H1 (cell line): Measurements from ENCODE around the gene CDKN2B-AS1. TPM values are rescaled to one million over a fixed set of nuclear protein-coding genes. Genes with fewer than 3 reads are reported as not detected.

Experiments
- CTCF ChIA-PET: fragments of 300-600 bp; sonication (Branson Sonifier 250); formaldehyde crosslinking; loops from one replicate; lab custom pipeline; 2021; ENCODE audit not compliant: partially characterized antibody; lab: Charles Lee
- POLR2A ChIA-PET: fragments of 300-600 bp; sonication (Branson Sonifier 250); formaldehyde crosslinking; loops from one replicate; lab custom pipeline; 2021; ENCODE audit warnings: inconsistent platforms; ENCODE audit not compliant: partially characterized antibody; lab: Charles Lee
- DNase-seq, 2 experiments: peaks; one replicate each; pipeline versions ENCODE4 v3.0.0 to v3.0.0-alpha.2; 2010 to 2022; ENCODE audit warnings: low spot score in 2 of 2, low read depth in 1 of 2, mixed read lengths in 1 of 2
- FAIRE-seq: peaks from 2 replicates; lab custom pipeline; 2011; peaks lifted over from hg19 to GRCh38; lab: Jason Lieb, UNC
- H2AFZ ChIP-seq: 2 replicates; pipeline ENCODE4 v1.8.1; 2012; ENCODE audit warnings: low read length, inconsistent platforms
- H2AK5ac ChIP-seq: 2 replicates; pipeline ENCODE4 v1.6.1; 2013; ENCODE audit warnings: low read depth, low read length
- H2BK120ac ChIP-seq: replicated peaks from 2 replicates; pipeline ENCODE3; 2013; ENCODE audit warnings: low read depth, low read length, inconsistent platforms
- H2BK12ac ChIP-seq: 2 replicates; pipeline ENCODE4 v1.6.1; 2013; ENCODE audit warnings: low read depth, low read length
- H2BK15ac ChIP-seq: 2 replicates; pipeline ENCODE4 v1.6.1; 2013; ENCODE audit warnings: low read length
- H2BK20ac ChIP-seq: 2 replicates; pipeline ENCODE4 v1.6.1; 2013; ENCODE audit warnings: low read length
- H2BK5ac ChIP-seq: 2 replicates; pipeline ENCODE4 v1.6.1; 2013; ENCODE audit warnings: low read depth, low read length
- H3K14ac ChIP-seq: 2 replicates; pipeline ENCODE4 v1.6.1; 2013; ENCODE audit warnings: inconsistent platforms; ENCODE audit not compliant: insufficient read length
- H3K18ac ChIP-seq: 2 replicates; pipeline ENCODE4 v1.6.1; 2013; ENCODE audit warnings: low read length; ENCODE audit errors: extremely low read depth
- H3K23ac ChIP-seq: 2 replicates; pipeline ENCODE4 v1.6.1; 2013; ENCODE audit warnings: inconsistent platforms; ENCODE audit not compliant: insufficient read length
- H3K23me2 ChIP-seq: 2 replicates; pipeline ENCODE4 v1.6.1; 2013; ENCODE audit warnings: low read depth, low read length
- H3K27ac ChIP-seq: 2 replicates; pipeline ENCODE4 v1.6.1; 2011; ENCODE audit warnings: low read depth, low read length, inconsistent platforms
- H3K27me3 ChIP-seq, 4 experiments: replicated peaks in 1 of 4; 1 replicate in 1 of 4; 2 replicates in 3 of 4; pipeline versions ENCODE4 v1.6.1 to v1.8.1; 2011 to 2013; ENCODE audit warnings: low read length in 3 of 4, mild to moderate bottlenecking in 3 of 4, inconsistent platforms in 2 of 4, mixed read lengths in 2 of 4, moderate library complexity in 1 of 4; ENCODE audit not compliant: control insufficient read depth in 3 of 4, insufficient read depth in 3 of 4; ENCODE audit errors: extremely low read depth in 1 of 4
- H3K36me3 ChIP-seq, 4 experiments: 2 replicates each; pipeline versions ENCODE4 v1.6.1 to v1.8.1; 2011 to 2013; ENCODE audit warnings: mild to moderate bottlenecking in 4 of 4, low read length in 3 of 4, moderate library complexity in 2 of 4, control low read depth in 1 of 4, inconsistent platforms in 1 of 4; ENCODE audit not compliant: insufficient read depth in 4 of 4, control insufficient read depth in 2 of 4
- H3K4ac ChIP-seq: replicated peaks from 2 replicates; pipeline ENCODE3; 2013; ENCODE audit warnings: low read length, low read depth, mixed read lengths, inconsistent platforms; ENCODE audit not compliant: insufficient read length
- H3K4me1 ChIP-seq, 4 experiments: replicated peaks in 1 of 4; 1 replicate in 1 of 4; 2 replicates in 3 of 4; pipeline versions ENCODE4 v1.6.1 to v1.8.1; 2011 to 2013; ENCODE audit warnings: low read length in 3 of 4, inconsistent platforms in 2 of 4, mixed read lengths in 1 of 4; ENCODE audit not compliant: insufficient read depth in 4 of 4, control insufficient read depth in 3 of 4
- H3K4me2 ChIP-seq, 2 experiments: 2 replicates each; pipeline versions ENCODE4 v1.6.1 to v1.8.1; 2011 to 2013; ENCODE audit warnings: low read depth in 2 of 2, low read length in 2 of 2, control low read depth in 1 of 2, inconsistent platforms in 1 of 2, mild to moderate bottlenecking in 1 of 2; ENCODE audit not compliant: insufficient read depth in 1 of 2
- H3K4me3 ChIP-seq, 4 experiments: fragments of 200-600, 300-600 bp in 1 of 4; sonication (generic), shearing (Covaris generic), sonication (Bioruptor Twin) in 1 of 4; 2 replicates each; pipeline versions ENCODE4 v1.5.1 to v1.8.1; 2011 to 2016; ENCODE audit warnings: low read length in 4 of 4, low read depth in 3 of 4, control low read depth in 2 of 4, inconsistent platforms in 2 of 4, mild to moderate bottlenecking in 2 of 4, mixed read lengths in 1 of 4, moderate library complexity in 1 of 4; ENCODE audit not compliant: insufficient read depth in 2 of 4; ENCODE audit errors: extremely low read depth in 1 of 4
- H3K56ac ChIP-seq: replicated peaks from 2 replicates; pipeline ENCODE3; 2013; ENCODE audit warnings: low read depth, mild to moderate bottlenecking, mixed read lengths, low read length, inconsistent platforms; ENCODE audit not compliant: insufficient read length
- H3K79me1 ChIP-seq: 2 replicates; pipeline ENCODE4 v1.6.1; 2013; ENCODE audit warnings: low read depth, low read length, control low read depth
- H3K79me2 ChIP-seq, 2 experiments: 2 replicates each; pipeline versions ENCODE4 v1.6.1 to v1.8.1; 2012 to 2013; ENCODE audit warnings: low read length in 2 of 2, mild to moderate bottlenecking in 2 of 2, inconsistent platforms in 1 of 2; ENCODE audit not compliant: insufficient read depth in 2 of 2, control insufficient read depth in 1 of 2
- H3K9ac ChIP-seq, 4 experiments: replicated peaks in 1 of 4; 1 replicate in 1 of 4; 2 replicates in 3 of 4; pipeline versions ENCODE4 v1.6.1 to v1.8.1; 2011 to 2013; ENCODE audit warnings: low read depth in 3 of 4, low read length in 3 of 4, control low read depth in 2 of 4, mild to moderate bottlenecking in 2 of 4, moderate library complexity in 2 of 4, inconsistent platforms in 1 of 4; ENCODE audit errors: extremely low read depth in 1 of 4
- H3K9me3 ChIP-seq, 2 experiments: 2 replicates each; pipeline versions ENCODE4 v1.6.1 to v1.8.1; 2012 to 2013; ENCODE audit warnings: mild to moderate bottlenecking in 2 of 2, moderate library complexity in 2 of 2, control low read depth in 1 of 2, inconsistent platforms in 1 of 2, low read depth in 1 of 2, low read length in 1 of 2, mixed read lengths in 1 of 2; ENCODE audit not compliant: insufficient read depth in 2 of 2
- H4K20me1 ChIP-seq, 2 experiments: replicated peaks in 1 of 2; 2 replicates each; pipeline versions ENCODE3 to v1.8.1; 2011 to 2013; ENCODE audit warnings: inconsistent platforms in 2 of 2, low read length in 2 of 2, mild to moderate bottlenecking in 1 of 2; ENCODE audit not compliant: insufficient read depth in 2 of 2, control insufficient read depth in 1 of 2
- H4K5ac ChIP-seq: 2 replicates; pipeline ENCODE4 v1.6.1; 2013; ENCODE audit warnings: low read length, low read depth, mixed read lengths, inconsistent platforms; ENCODE audit not compliant: insufficient read length
- H4K8ac ChIP-seq: 2 replicates; pipeline ENCODE4 v1.8.0; 2013; ENCODE audit warnings: mild to moderate bottlenecking, moderate library complexity, low read length, inconsistent platforms; ENCODE audit not compliant: insufficient read depth; ENCODE audit errors: extremely low read depth
- H4K91ac ChIP-seq: replicated peaks from 2 replicates; pipeline ENCODE3; 2013; ENCODE audit warnings: low read length, mixed read lengths, inconsistent platforms; ENCODE audit not compliant: insufficient read length
- BACH1 ChIP-seq: IDR thresholded peaks from 2 replicates; pipeline ENCODE4 v1.6.1; 2012; ENCODE audit warnings: low read length, improper control_type of control experiment
- BCL11A ChIP-seq, 2 experiments: IDR thresholded peaks; one replicate each; pipeline ENCODE4 v1.6.1; 2011; ENCODE audit warnings: low read depth in 2 of 2, low read length in 2 of 2, mild to moderate bottlenecking in 2 of 2
- CBX8 ChIP-seq: fragments of 300-800, 300-1000 bp; sonication (generic); IDR thresholded peaks from 2 replicates; pipeline ENCODE4 v1.7.1; 2016; ENCODE audit warnings: low read depth, low read length, borderline replicate concordance
- CHD2 ChIP-seq: IDR thresholded peaks from 2 replicates; pipeline ENCODE4 v1.6.1; 2012; ENCODE audit warnings: low read length, improper control_type of control experiment
- CREB1 ChIP-seq: IDR thresholded peaks from 2 replicates; pipeline ENCODE4 v1.6.1; 2012; ENCODE audit warnings: inconsistent platforms
- KDM4A ChIP-seq: IDR thresholded peaks from one replicate; pipeline ENCODE4 v1.7.1; 2012; ENCODE audit warnings: low read depth, mild to moderate bottlenecking, moderate library complexity, low read length, inconsistent platforms; ENCODE audit not compliant: severe bottlenecking
- RAD21 ChIP-seq, 2 experiments: IDR thresholded peaks in 1 of 2; conservative IDR thresholded peaks in 1 of 2; 2 replicates each; pipeline ENCODE4 v1.6.1; 2011; ENCODE audit warnings: low read depth in 2 of 2, low read length in 2 of 2, improper control_type of control experiment in 1 of 2, inconsistent platforms in 1 of 2, mild to moderate bottlenecking in 1 of 2, moderate library complexity in 1 of 2
- RNF2 ChIP-seq: fragments of 200-900, 300-1000 bp; sonication (generic); IDR thresholded peaks from 2 replicates; pipeline ENCODE4 v1.7.1; 2016; ENCODE audit warnings: borderline replicate concordance, low read depth, mild to moderate bottlenecking, antibody characterized with exemption, low read length; ENCODE audit not compliant: poor library complexity, severe bottlenecking; ENCODE audit errors: missing control alignments
- SAP30 ChIP-seq: fragments of 300-600 bp; sonication (generic); IDR thresholded peaks from 2 replicates; pipeline ENCODE4 v1.7.1; 2012; ENCODE audit warnings: low read length, moderate library complexity, mild to moderate bottlenecking, inconsistent platforms; ENCODE audit not compliant: insufficient read depth, insufficient replicate concordance
- TBP ChIP-seq: IDR thresholded peaks from 2 replicates; pipeline ENCODE4 v1.6.1; 2011; ENCODE audit warnings: low read depth, low read length, improper control_type of control experiment
- TEAD4 ChIP-seq: IDR thresholded peaks from 2 replicates; pipeline ENCODE4 v1.6.1; 2012; ENCODE audit warnings: low read depth, low read length, inconsistent platforms, mixed read lengths
- WGBS, 2 experiments: shearing (Covaris generic) in 1 of 2; methylation state at CpG; one replicate each; pipeline versions ENCODE4 v1.1.6 to v1.1.7; 2013 to 2015; ENCODE audit warnings: low lambda C conversion rate in 2 of 2, mixed read lengths in 2 of 2, inconsistent platforms in 1 of 2, low coverage in 1 of 2, missing lambda C conversion rate in 1 of 2; ENCODE audit not compliant: insufficient replicate concordance in 2 of 2, insufficient coverage in 1 of 2, insufficient read length in 1 of 2; ENCODE audit errors: extremely low coverage in 1 of 2, missing lambda C conversion rate in 1 of 2; 5-methylcytosine and 5-hydroxymethylcytosine counted together
- polyA plus RNA-seq, 7 experiments: library from polyadenylated mRNA; depleted of rRNA in 3 of 7; stranded (reverse) in 5 of 7; unstranded in 2 of 7; fragments of >200 nt in 5 of 7; fragments of 200-250 nt in 2 of 7; gene quantifications; 1 replicate in 5 of 7; 2 replicates in 1 of 7; 4 replicates in 1 of 7; pipeline versions ENCODE4 v1.2.1 to v1.2.3, GENCODE V29; 2011 to 2013; ENCODE audit warnings: missing spikeins in 2 of 7, mixed read lengths in 2 of 7
- total RNA-seq: library from RNA; stranded (reverse); fragmentation: NEBNext Ultra II Directional; extraction: Animal tissue kit (Norgen Biotek cat#: 25700); gene quantifications from 2 replicates; pipeline ENCODE4 v1.2.1, GENCODE V29; 2021
- TF ChIP-seq, protein P1 (sequence below): IDR thresholded peaks from 2 replicates; pipeline ENCODE4 v1.6.1; 2011; ENCODE audit warnings: low read depth, mild to moderate bottlenecking, low read length; ENCODE audit not compliant: insufficient read depth

CDKN2B-AS1 gene
- total and polyA plus RNA-seq, 2 of the 8 experiments (the other 6 are each of a cell fraction or from before 2014, with no cell fraction given) = not detected

DNA sequence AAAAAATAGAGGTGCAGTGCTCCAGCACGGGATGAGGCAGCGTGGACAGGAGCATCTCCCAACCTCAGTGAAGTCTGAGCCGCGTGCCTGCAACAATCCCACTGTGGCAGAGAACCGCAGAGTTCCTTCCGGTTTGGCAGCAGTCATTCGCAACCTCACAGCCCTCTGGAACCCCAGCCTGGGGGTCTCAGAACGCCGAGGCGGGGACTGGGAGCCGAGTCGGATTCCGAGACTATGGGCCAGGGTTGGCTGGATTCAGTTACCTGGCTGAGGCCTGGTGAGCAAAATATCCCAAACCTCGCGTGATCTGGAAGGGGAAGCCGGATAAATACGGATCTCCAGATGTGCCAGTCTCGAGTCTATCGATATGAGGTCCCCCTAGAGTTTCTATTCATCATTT lies 27.4 kb upstream of the CDKN2B-AS1 start:
- Histone ChIP-seq H3K27me3 (peaks cover 74 to 96% (median 83%) of the 10 kb centered on the region in 4 experiments), H2BK5ac (no peak overlapping the region), H2BK20ac (no peak overlapping the region), H3K79me2 (no peaks in the 10 kb centered on the region), H3K4me3 (peak overlapping the region in 1 of 4 experiments; percentile 24; a peak in 2 of 8 replicates), H3K27ac (no peak overlapping the region), H2BK12ac (no peak overlapping the region), H2BK15ac (no peak overlapping the region), H3K4me1 (peaks cover 7 to 25% (median 14%) of the 10 kb centered on the region in 4 experiments), H3K56ac (no peak overlapping the region), H3K4ac (no peak overlapping the region), H4K5ac (no peak overlapping the region), H3K9me3 (0 out of 4 replicates have a peak, but pooled peaks cover 0 to 3% of the 10 kb centered on the region in 2 experiments), H4K20me1 (peaks cover 14 to 34% of the 10 kb centered on the region in 2 experiments), H2AFZ (no peak overlapping the region), H4K91ac (no peak overlapping the region), H2BK120ac (no peak overlapping the region), H2AK5ac (no peak overlapping the region), H3K9ac (no peak overlapping the region), H3K23ac (no peak overlapping the region), H4K8ac (no peak overlapping the region), H3K36me3 (peaks cover 0 to 8% (median 0%) of the 10 kb centered on the region in 4 experiments; a peak in 2 of 8 replicates), H3K23me2 (no peaks in the 10 kb centered on the region; the same call in 1 of the 2 replicates), H3K4me2 (peak overlapping the region; percentile 44 to 64), H3K18ac (no peak overlapping the region), H3K14ac (no peak overlapping the region), H3K79me1 (no peaks in the 10 kb centered on the region)
- CTCF ChIA-PET = interaction anchor here (3.3 to 7.4 kb wide), 2 partner anchors 17 to 40 kb away, joined by 9 to 57 read pairs; partner anchors contain the start of gene CDKN2B
- 10% methylated on average over 19 of the region's 19 CpGs; no CpG with 5 or more reads in 1 of the 2 experiments for WGBS, 2 experiments
- DNase-seq (no peak), FAIRE-seq (no peak)
- POLR2A ChIA-PET = no interaction called here
- TF ChIP-seq CBX8 (no peak), BACH1 (no peak), CHD2 (peak; percentile 64), BCL11A (IDR thresholded peaks at IDR 0.05; ENCODE audit: low read depth in 2 of 2, low read length in 2 of 2) (no peak), SAP30 (no peak), RAD21 (IDR thresholded peaks at IDR 0.05 in 1 of 2, conservative IDR thresholded peaks at IDR 0.05 in 1 of 2; ENCODE audit: low read depth in 2 of 2, low read length in 2 of 2) (no peak), TBP (no peak), TEAD4 (no peak), CREB1 (no peak), RNF2 (peak; percentile 97), KDM4A (no peak)
- TF ChIP-seq, protein P1, sequence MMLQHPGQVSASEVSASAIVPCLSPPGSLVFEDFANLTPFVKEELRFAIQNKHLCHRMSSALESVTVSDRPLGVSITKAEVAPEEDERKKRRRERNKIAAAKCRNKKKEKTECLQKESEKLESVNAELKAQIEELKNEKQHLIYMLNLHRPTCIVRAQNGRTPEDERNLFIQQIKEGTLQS = no peak
